IMR-90 (cell line): ENCODE results near the gene LMAN2. TPM values are rescaled to one million over a fixed set of nuclear protein-coding genes. Genes with fewer than 3 reads are reported as not detected.
A peak's percentile ranks its signal among the peaks of the same experiment; 100 is the strongest.

Experiments
- ATAC-seq: fragments of 200-7000 bp; cut with Tn5 transposase; 2 replicates; pipeline ENCODE4 v1.9.1; 2020; ENCODE audit warnings: low read depth, mild to moderate bottlenecking, moderate library complexity
- BruUV-seq: library from RNA; stranded (reverse); fragments of 400-500 nt; replicated peaks from 2 replicates; lab custom pipeline; 2021; lab: Mats Ljungman, UMichigan
- CTCF ChIA-PET: fragments of 300-600 bp; formaldehyde crosslinking; extraction: SDS; loops from one replicate; lab custom pipeline; 2021; ENCODE audit warnings: antibody characterized with exemption; lab: Yijun Ruan, JAX
- POLR2A ChIA-PET: fragments of 300-600 bp; sonication (Branson Sonifier 250); formaldehyde crosslinking; loops from one replicate; lab custom pipeline; 2022; ENCODE audit warnings: antibody characterized with exemption; ENCODE audit not compliant: unreplicated experiment; lab: Charles Lee
- DNase-seq: peaks from one replicate; pipeline ENCODE4 v3.0.0; 2013
- H2AFZ ChIP-seq: replicated peaks from 2 replicates; pipeline ENCODE3; 2013; ENCODE audit warnings: low read length, mild to moderate bottlenecking; ENCODE audit not compliant: poor library complexity
- H2AK5ac ChIP-seq: 2 replicates; pipeline ENCODE4 v1.6.1; 2013; ENCODE audit warnings: low read depth, low read length, inconsistent platforms
- H2AK9ac ChIP-seq: replicated peaks from 2 replicates; pipeline ENCODE3; 2013; ENCODE audit warnings: mild to moderate bottlenecking, low read depth, low read length, moderate library complexity; ENCODE audit not compliant: poor library complexity
- H2BK120ac ChIP-seq: 2 replicates; pipeline ENCODE4 v1.6.1; 2013; ENCODE audit warnings: low read depth, low read length, inconsistent platforms
- H2BK15ac ChIP-seq: 3 replicates; pipeline ENCODE4 v1.6.1; 2013; ENCODE audit warnings: low read depth, low read length, inconsistent platforms
- H2BK20ac ChIP-seq: 2 replicates; pipeline ENCODE4 v1.6.1; 2013; ENCODE audit warnings: low read depth, mild to moderate bottlenecking, inconsistent platforms, low read length, moderate library complexity
- H2BK5ac ChIP-seq: 2 replicates; pipeline ENCODE4 v1.6.1; 2013; ENCODE audit warnings: mild to moderate bottlenecking, low read depth, low read length, inconsistent platforms; ENCODE audit not compliant: poor library complexity, severe bottlenecking
- H3K14ac ChIP-seq: replicated peaks from 2 replicates; pipeline ENCODE4 v1.6.1; 2013; ENCODE audit warnings: low read depth, low read length, inconsistent platforms
- H3K18ac ChIP-seq: 2 replicates; pipeline ENCODE4 v1.6.1; 2013; ENCODE audit warnings: low read depth, low read length, control low read depth
- H3K23ac ChIP-seq: 2 replicates; pipeline ENCODE4 v1.6.1; 2013; ENCODE audit warnings: low read depth, low read length, inconsistent platforms
- H3K27ac ChIP-seq: 2 replicates; pipeline ENCODE4 v1.5.1; 2013; ENCODE audit warnings: mild to moderate bottlenecking, control low read depth, low read length; ENCODE audit not compliant: insufficient read depth
- H3K27me3 ChIP-seq: 2 replicates; pipeline ENCODE4 v1.6.1; 2013; ENCODE audit warnings: low read length; ENCODE audit not compliant: control insufficient read depth, insufficient read depth
- H3K36me3 ChIP-seq: 2 replicates; pipeline ENCODE4 v1.6.1; 2013; ENCODE audit warnings: low read length, mixed read lengths; ENCODE audit not compliant: control insufficient read depth, insufficient read depth
- H3K4ac ChIP-seq: 2 replicates; pipeline ENCODE4 v1.6.1; 2013; ENCODE audit warnings: low read depth, low read length, inconsistent platforms
- H3K4me1 ChIP-seq: 2 replicates; pipeline ENCODE4 v1.6.1; 2013; ENCODE audit warnings: low read length, mixed read lengths; ENCODE audit not compliant: control insufficient read depth, insufficient read depth
- H3K4me2 ChIP-seq: 2 replicates; pipeline ENCODE4 v1.6.1; 2013; ENCODE audit warnings: low read depth, mild to moderate bottlenecking, control low read depth, low read length, moderate library complexity
- H3K4me3 ChIP-seq: 2 replicates; pipeline ENCODE4 v1.5.1; 2013; ENCODE audit warnings: low read depth, mild to moderate bottlenecking, control low read depth, low read length, moderate library complexity; ENCODE audit not compliant: insufficient read depth
- H3K56ac ChIP-seq: 2 replicates; pipeline ENCODE4 v1.6.1; 2013; ENCODE audit warnings: low read length, inconsistent platforms; ENCODE audit not compliant: insufficient read depth; ENCODE audit errors: extremely low read depth
- H3K79me1 ChIP-seq, 2 experiments: 2 replicates each; pipeline ENCODE4 v1.6.1; 2013; ENCODE audit warnings: low read length in 2 of 2, inconsistent platforms in 1 of 2, low read depth in 1 of 2
- H3K9ac ChIP-seq: 2 replicates; pipeline ENCODE4 v1.6.1; 2013; ENCODE audit warnings: low read depth, low read length, control low read depth
- H3K9me1 ChIP-seq: 2 replicates; pipeline ENCODE4 v1.6.1; 2013; ENCODE audit warnings: low read length, inconsistent platforms; ENCODE audit not compliant: insufficient read depth
- H3K9me3 ChIP-seq: 2 replicates; pipeline ENCODE4 v1.6.1; 2013; ENCODE audit warnings: low read length; ENCODE audit not compliant: control insufficient read depth, insufficient read depth
- H4K20me1 ChIP-seq: 2 replicates; pipeline ENCODE4 v1.6.1; 2013; ENCODE audit warnings: low read length, inconsistent platforms; ENCODE audit not compliant: insufficient read depth
- H4K5ac ChIP-seq: 2 replicates; pipeline ENCODE4 v1.6.1; 2013; ENCODE audit warnings: mild to moderate bottlenecking, low read depth, low read length, control low read depth
- H4K8ac ChIP-seq, 2 experiments: 2 replicates each; pipeline ENCODE4 v1.6.1; 2013; ENCODE audit warnings: low read depth in 2 of 2, low read length in 2 of 2, control low read depth in 1 of 2, inconsistent platforms in 1 of 2
- H4K91ac ChIP-seq: 2 replicates; pipeline ENCODE4 v1.6.1; 2013; ENCODE audit warnings: low read depth, low read length, inconsistent platforms; ENCODE audit not compliant: insufficient read depth
- CEBPB ChIP-seq: IDR thresholded peaks from 2 replicates; pipeline ENCODE4 v1.6.1; 2012; ENCODE audit warnings: low read depth, low read length, improper control_type of control experiment
- CHD1 ChIP-seq: IDR thresholded peaks from 2 replicates; pipeline ENCODE4 v1.6.1; 2012; ENCODE audit warnings: low read depth, low read length, improper control_type of control experiment
- FOS ChIP-seq: fragments of 150-350 bp; IDR thresholded peaks from 2 replicates; pipeline ENCODE4 v1.6.1; 2016; ENCODE audit warnings: low read depth, low read length
- MAFK ChIP-seq: IDR thresholded peaks from 2 replicates; pipeline ENCODE4 v1.6.1; 2012; ENCODE audit warnings: low read depth, low read length, improper control_type of control experiment
- MAZ ChIP-seq: IDR thresholded peaks from 2 replicates; pipeline ENCODE4 v1.6.1; 2012; ENCODE audit warnings: low read depth, mild to moderate bottlenecking, low read length, improper control_type of control experiment, moderate library complexity, borderline replicate concordance
- MXI1 ChIP-seq: IDR thresholded peaks from 2 replicates; pipeline ENCODE4 v1.6.1; 2012; ENCODE audit warnings: low read depth, mild to moderate bottlenecking, low read length, moderate library complexity, borderline replicate concordance
- POLR2A ChIP-seq: IDR thresholded peaks from 2 replicates; pipeline ENCODE4 v1.6.1; 2012; ENCODE audit warnings: mild to moderate bottlenecking, low read depth, low read length
- RCOR1 ChIP-seq: IDR thresholded peaks from 2 replicates; pipeline ENCODE4 v1.6.1; 2012; ENCODE audit warnings: mild to moderate bottlenecking, low read length, improper control_type of control experiment; ENCODE audit not compliant: insufficient replicate concordance
- RFX5 ChIP-seq: IDR thresholded peaks from 2 replicates; pipeline ENCODE4 v1.8.0; 2012; ENCODE audit warnings: low read depth, mild to moderate bottlenecking, low read length, moderate library complexity
- SMC3 ChIP-seq: fragments of 150-350 bp; IDR thresholded peaks from 2 replicates; pipeline ENCODE4 v1.6.1; 2016; ENCODE audit warnings: low read depth, mild to moderate bottlenecking, antibody characterized with exemption, low read length, moderate library complexity
- WGBS, 2 experiments: methylation state at CpG; one replicate each; pipeline versions ENCODE4 v1.1.5 to v1.1.7; 2013; ENCODE audit warnings: missing lambda C conversion rate in 2 of 2; ENCODE audit not compliant: insufficient read length in 1 of 2; ENCODE audit errors: extremely low coverage in 2 of 2; 5-methylcytosine and 5-hydroxymethylcytosine counted together
- dilution Hi-C: fragments of 300-500 bp; cut with HindIII; formaldehyde crosslinking; loops from one replicate; pipeline ENCODE4 v1.14.3; 2018; ENCODE audit warnings: low sequenced_read_pairs; ENCODE audit not compliant: unreplicated experiment
- in situ Hi-C: fragments of 300-500 bp; cut with MboI; formaldehyde crosslinking; loops from 3 replicates; pipeline ENCODE4 v1.14.3; 2019; ENCODE audit warnings: low sequenced_read_pairs, inconsistent platforms, mixed read lengths
- intact Hi-C: fragments of 100-400 bp; cut with micrococcal nuclease; formaldehyde crosslinking; loops from 2 replicates; pipeline ENCODE4 v1.10.0; 2022
- polyA plus RNA-seq, 3 experiments: library from polyadenylated mRNA; depleted of rRNA; stranded (reverse); fragments of >200 nt; gene quantifications; 2 replicates each; pipeline ENCODE4 v1.2.3, GENCODE V29; 2012; ENCODE audit warnings: low replicate concordance in 1 of 3
- total RNA-seq: library from RNA; depleted of rRNA; stranded (reverse); fragments of >200 nt; gene quantifications from 2 replicates; pipeline ENCODE4 v1.2.3, GENCODE V29; 2012
- TF ChIP-seq, protein P1 (sequence below): conservative IDR thresholded peaks from 2 replicates; pipeline ENCODE4 v1.5.1; 2012; ENCODE audit warnings: mild to moderate bottlenecking, low read depth, low read length, improper control_type of control experiment
- TF ChIP-seq, protein P2 (sequence below): fragments of 150-350 bp; IDR thresholded peaks from 2 replicates; pipeline ENCODE4 v1.6.1; 2016; ENCODE audit warnings: low read depth, mild to moderate bottlenecking, low read length, moderate library complexity, borderline replicate concordance

Gene LMAN2
- total and polyA plus RNA-seq, 2 of the 4 experiments (the other 2 are of a cell fraction) = 253 to 303 TPM

DNA sequence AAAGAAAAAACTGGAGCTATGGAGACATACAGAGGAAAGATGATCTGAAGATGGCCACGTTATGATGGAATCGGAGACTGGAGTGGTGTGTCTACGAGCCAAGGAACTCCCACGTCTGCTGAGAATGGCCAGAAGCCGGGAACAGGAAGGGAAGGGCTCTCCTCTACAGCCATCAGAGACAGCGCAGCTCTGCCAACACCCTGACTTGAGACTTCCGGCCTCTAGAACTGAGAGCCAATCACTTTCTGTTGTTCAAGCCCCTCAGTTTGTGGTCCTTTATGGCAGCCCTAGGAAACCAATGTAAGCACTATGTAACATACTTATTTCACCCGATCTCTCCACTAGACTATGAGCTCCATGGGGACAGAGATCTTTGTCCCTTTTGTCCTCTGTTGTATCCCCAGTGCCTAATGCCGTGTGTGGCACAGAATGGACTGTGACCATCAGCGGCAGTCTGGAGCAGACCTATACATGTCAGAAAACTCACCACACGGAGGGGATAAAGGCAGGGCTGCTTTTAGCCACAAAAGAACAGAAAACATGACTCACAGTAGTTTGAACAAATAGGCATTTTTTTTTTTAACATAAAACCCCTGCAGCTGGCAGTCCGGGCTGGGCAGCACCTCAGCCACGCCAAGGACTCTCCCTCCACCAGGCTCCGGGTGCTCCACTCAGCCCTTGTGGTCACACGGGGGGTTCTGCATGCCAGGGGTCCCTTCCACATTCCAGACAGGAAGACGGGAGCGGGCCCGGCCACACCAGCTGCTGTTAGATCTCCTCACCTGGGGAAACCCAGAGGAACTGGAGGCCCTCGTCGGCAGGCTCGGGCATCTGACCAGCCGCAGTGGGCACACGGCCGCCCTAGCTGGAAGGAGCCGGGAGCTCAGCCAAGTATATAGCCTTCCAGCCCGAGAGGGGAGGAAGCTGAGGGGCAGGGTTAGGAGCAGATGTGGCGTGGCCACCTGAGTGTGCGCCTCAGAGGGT, 23.6 kb downstream of the LMAN2 start (continued):
- no peak for TF ChIP-seq MAZ
- TF ChIP-seq FOS = no peak

DNA sequence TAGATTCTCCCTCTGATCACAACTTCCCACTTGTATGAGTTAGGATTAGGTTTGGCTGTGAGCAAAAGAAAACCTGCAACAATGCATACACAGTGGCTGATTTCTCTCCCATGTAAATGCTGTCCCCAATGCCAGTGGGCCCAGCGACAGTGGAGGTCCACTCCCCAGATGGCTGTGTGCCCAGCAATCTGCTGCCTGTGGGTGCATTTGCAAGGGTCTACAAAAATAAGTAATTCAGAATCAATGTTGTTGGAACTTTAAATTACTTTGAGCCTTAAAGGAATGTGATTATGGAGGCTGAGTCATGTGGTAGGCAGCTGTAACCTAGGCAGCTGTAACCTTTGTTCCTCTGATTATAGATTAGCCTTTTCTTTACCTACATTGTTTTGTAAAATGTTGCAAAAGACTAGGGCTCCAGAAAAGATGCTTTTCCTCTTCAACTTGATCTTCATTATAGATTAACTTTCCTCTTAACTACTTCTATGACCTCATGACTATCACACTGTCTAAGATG, 25.5 kb downstream of the LMAN2 start:
- BruUV-seq = no TSS peak
- Histone ChIP-seq H2BK20ac (no peak overlapping the region), H2AK9ac (no peak overlapping the region), H3K4me2 (no peak overlapping the region), H2BK5ac (no peak overlapping the region), H3K18ac (no peak overlapping the region), H3K9me1 (peaks cover 3% of the 10 kb centered on the region; the same call in 1 of the 2 replicates), H4K20me1 (peaks cover 5% of the 10 kb centered on the region; the same call in 1 of the 2 replicates), H4K8ac (no peak overlapping the region), H4K5ac (no peak overlapping the region), H3K4me1 (peaks cover 2% of the 10 kb centered on the region; the same call in 1 of the 2 replicates), H3K9me3 (no peaks in the 10 kb centered on the region), H4K91ac (no peak overlapping the region), H2AFZ (no peak overlapping the region), H2BK120ac (no peak overlapping the region), H3K14ac (no peak overlapping the region), H2BK15ac (no peak overlapping the region), H3K36me3 (peaks cover 18% of the 10 kb centered on the region), H3K9ac (no peak overlapping the region), H3K23ac (no peak overlapping the region), H3K4me3 (no peak overlapping the region), H3K56ac (no peak overlapping the region), H3K4ac (no peak overlapping the region; the same call in 1 of the 2 replicates), H3K79me1 (peaks cover 5 to 23% of the 10 kb centered on the region in 2 experiments; a peak in 3 of 4 replicates), H3K27me3 (no peaks in the 10 kb centered on the region), H3K27ac (no peak overlapping the region), H2AK5ac (no peak overlapping the region)
- in situ Hi-C loops (no loop called here), intact Hi-C loops (no loop called here), dilution Hi-C loops (no loop called here)
- ChIA-PET POLR2A (no interaction called here), CTCF (no interaction called here)
- no CpG with 5 or more reads among the region's 1 CpG for WGBS, 2 experiments
- no peak for DNase-seq
- peak; percentile 65 for ATAC-seq
- TF ChIP-seq MAZ (no peak), CHD1 (no peak), POLR2A (no peak), FOS (no peak), SMC3 (no peak), RCOR1 (no peak), MXI1 (no peak), MAFK (no peak), CEBPB (no peak), RFX5 (no peak)
- TF ChIP-seq, protein P1, sequence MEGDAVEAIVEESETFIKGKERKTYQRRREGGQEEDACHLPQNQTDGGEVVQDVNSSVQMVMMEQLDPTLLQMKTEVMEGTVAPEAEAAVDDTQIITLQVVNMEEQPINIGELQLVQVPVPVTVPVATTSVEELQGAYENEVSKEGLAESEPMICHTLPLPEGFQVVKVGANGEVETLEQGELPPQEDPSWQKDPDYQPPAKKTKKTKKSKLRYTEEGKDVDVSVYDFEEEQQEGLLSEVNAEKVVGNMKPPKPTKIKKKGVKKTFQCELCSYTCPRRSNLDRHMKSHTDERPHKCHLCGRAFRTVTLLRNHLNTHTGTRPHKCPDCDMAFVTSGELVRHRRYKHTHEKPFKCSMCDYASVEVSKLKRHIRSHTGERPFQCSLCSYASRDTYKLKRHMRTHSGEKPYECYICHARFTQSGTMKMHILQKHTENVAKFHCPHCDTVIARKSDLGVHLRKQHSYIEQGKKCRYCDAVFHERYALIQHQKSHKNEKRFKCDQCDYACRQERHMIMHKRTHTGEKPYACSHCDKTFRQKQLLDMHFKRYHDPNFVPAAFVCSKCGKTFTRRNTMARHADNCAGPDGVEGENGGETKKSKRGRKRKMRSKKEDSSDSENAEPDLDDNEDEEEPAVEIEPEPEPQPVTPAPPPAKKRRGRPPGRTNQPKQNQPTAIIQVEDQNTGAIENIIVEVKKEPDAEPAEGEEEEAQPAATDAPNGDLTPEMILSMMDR = no peak
- TF ChIP-seq, protein P2, sequence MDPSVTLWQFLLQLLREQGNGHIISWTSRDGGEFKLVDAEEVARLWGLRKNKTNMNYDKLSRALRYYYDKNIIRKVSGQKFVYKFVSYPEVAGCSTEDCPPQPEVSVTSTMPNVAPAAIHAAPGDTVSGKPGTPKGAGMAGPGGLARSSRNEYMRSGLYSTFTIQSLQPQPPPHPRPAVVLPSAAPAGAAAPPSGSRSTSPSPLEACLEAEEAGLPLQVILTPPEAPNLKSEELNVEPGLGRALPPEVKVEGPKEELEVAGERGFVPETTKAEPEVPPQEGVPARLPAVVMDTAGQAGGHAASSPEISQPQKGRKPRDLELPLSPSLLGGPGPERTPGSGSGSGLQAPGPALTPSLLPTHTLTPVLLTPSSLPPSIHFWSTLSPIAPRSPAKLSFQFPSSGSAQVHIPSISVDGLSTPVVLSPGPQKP = no peak
